ENCODE data around the gene CDCP1. TPM values are rescaled to one million over a fixed set of nuclear protein-coding genes. Genes with fewer than 3 reads are reported as not detected.

CDCP1 gene
- total and polyA plus RNA-seq, 9 donors: 0.04 to 1.9 (median 0.37) TPM

DNA sequence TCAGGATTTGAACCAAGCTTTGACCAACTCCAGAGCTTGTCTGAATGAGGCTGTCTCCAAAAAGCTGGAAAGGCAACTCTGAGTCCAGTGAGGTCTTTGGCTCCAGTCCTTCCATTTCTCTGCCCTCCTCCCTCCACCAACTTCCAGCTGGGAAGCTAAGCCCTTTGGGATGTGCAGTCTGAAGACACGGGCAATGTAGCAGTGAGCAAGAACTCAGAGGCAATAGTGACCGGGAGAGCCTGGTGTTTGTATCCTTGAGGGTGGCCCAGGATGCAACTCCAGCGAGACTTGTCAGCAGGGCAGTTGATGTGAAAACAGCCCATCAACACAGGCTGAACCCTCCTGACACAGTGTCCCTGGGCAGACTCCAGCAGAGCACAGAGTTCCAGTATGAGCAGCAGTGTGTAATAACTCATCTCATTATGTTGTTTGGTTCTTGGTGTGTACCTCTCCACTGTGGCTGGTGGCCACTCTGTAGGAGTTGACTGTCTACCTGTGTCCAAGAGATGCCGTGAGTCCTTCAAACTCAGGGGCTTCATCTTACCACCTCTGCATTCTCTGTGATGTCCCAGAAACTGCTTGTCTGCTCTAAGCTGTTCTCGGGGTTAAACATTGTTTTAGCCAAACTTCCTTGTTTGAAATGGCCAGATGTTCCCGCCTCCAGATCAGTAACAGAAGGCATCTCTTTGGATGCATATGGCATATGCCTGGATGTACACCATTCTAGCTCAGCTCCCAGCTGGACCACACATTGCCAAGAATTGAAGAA is 6.6 kb downstream of the CDCP1 start:
- peaks cover 20% of the 10 kb centered on the region for H3K27me3 ChIP-seq (ENCODE audit: control insufficient read depth, insufficient read depth, low read length)
- H3K36me3 ChIP-seq (ENCODE audit: control insufficient read depth, insufficient read depth, low read length): no peaks in the 10 kb centered on the region
- WGBS (ENCODE audit: insufficient coverage): 58% methylated on average over 5 of the region's 6 CpGs
- no peak overlapping the region for H3K27ac ChIP-seq (ENCODE audit: low read length)
- H3K4me1 ChIP-seq (ENCODE audit: control insufficient read depth, insufficient read depth, low read length): peaks cover 3% of the 10 kb centered on the region
- H3K4me3 ChIP-seq (ENCODE audit: low read length): no peak overlapping the region
- no peak for DNase-seq
- no peaks in the 10 kb centered on the region for H3K9me3 ChIP-seq (replicated peaks; ENCODE audit: control insufficient read depth, low read depth, low read length)

DNA sequence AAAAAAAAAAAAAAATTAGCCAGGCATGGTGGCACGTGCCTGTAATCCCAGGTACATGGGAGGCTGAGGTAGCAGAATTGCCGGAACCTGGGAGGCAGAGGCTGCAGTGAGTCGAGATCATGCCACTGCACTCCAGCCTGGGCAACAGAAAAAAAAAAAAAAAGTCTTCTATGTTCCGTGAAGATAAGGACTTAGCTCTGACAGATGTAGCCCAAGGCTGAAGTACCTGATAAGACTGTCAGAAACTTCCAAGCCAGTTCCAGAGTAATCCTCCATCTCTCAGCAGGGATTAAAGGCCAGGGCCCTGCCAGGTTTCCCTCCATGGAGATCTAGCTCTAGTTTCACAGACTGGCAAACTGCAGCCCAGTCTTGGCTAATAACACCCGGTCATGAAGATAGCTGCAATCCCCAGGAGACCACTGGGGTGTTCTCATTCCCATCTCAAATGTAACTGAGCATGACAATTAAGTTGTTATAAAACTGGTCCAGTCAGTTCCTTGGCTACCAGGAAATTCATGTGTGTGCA is 8.5 kb downstream of the CDCP1 start:
- H3K27me3 ChIP-seq (ENCODE audit: control insufficient read depth, insufficient read depth, low read length): peaks cover 8% of the 10 kb centered on the region
- H3K4me1 ChIP-seq (ENCODE audit: control insufficient read depth, insufficient read depth, low read length): peaks cover 3% of the 10 kb centered on the region
- H3K9me3 ChIP-seq (replicated peaks; ENCODE audit: control insufficient read depth, low read depth, low read length): no peaks in the 10 kb centered on the region
- H3K36me3 ChIP-seq (ENCODE audit: control insufficient read depth, insufficient read depth, low read length): no peaks in the 10 kb centered on the region
- H3K4me3 ChIP-seq (ENCODE audit: low read length): no peak overlapping the region
- H3K27ac ChIP-seq (ENCODE audit: low read length): no peak overlapping the region
- no peak for DNase-seq
- WGBS (ENCODE audit: insufficient coverage): 88% methylated on average over 3 of the region's 5 CpGs

DNA sequence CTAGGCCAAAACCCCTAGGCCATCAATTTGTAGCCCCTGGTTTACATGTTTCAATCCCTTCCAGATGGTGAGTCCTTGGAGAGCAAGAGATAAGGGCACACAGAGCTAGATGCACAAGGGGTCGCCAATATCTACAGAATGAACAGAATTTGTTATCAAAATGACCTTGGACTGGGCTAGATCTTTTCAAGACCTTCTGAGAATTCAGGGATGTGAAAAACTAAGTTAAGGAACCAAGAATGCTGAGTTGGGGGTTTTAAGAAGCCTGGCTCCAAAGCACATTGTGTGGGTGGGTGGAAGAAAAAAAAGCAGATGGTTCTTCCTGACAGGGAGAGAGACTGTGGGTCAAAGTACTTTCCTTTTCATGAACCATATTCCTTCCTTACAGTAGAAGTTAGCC is 10.2 kb downstream of the CDCP1 start:
- Histone ChIP-seq H3K27me3 (ENCODE audit: control insufficient read depth, insufficient read depth, low read length) (peaks cover 2% of the 10 kb centered on the region), H3K27ac (ENCODE audit: low read length) (no peak overlapping the region)

DNA sequence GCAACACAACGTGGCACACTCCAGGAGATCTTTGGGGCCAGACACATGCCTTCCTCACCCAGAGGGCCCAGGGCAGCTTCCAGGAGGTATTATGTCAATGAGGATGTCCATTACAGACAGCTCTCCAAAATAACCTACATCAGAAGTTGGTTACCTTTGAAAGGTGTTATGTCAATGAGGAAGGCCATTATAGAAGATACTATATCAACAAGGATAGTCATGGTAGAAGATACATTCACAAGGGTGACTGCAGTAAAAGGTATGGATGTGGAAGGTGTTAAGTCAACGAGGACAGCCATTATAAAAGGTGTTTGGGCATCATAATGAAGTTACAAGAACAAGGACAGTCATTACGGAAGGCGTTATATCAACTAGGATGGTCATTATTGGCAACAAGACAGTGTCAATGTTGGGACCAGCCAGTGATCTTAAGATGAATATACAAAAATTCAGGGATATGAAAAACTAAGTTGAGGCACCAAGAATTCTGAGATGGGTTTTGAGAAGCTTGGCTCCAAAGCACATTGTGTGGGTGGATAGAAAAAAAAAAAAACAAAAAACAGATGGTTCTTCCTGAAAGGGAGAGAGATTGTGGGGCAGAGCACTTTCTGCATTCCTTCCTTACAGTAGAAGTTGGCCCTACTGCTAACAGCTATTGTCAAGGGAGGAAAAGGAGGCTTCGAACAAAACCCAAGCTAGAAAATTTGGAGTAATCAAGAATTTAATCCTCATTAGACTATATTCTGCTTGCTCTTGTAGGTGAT is 11.2 kb downstream of the CDCP1 start:
- Histone ChIP-seq H3K36me3 (ENCODE audit: control insufficient read depth, insufficient read depth, low read length) (no peaks in the 10 kb centered on the region), H3K9me3 (replicated peaks; ENCODE audit: control insufficient read depth, low read depth, low read length) (no peaks in the 10 kb centered on the region), H3K4me3 (ENCODE audit: low read length) (no peak overlapping the region), H3K27ac (ENCODE audit: low read length) (no peak overlapping the region), H3K4me1 (ENCODE audit: control insufficient read depth, insufficient read depth, low read length) (peaks cover 3% of the 10 kb centered on the region), H3K27me3 (ENCODE audit: control insufficient read depth, insufficient read depth, low read length) (no peaks in the 10 kb centered on the region)
- DNase-seq: no peak
- WGBS (ENCODE audit: insufficient coverage): 62% methylated on average over 2 of the region's 5 CpGs

More for the DNA sequence above, 10.2 kb downstream of the CDCP1 start:
- DNase-seq: peak; percentile 64
- Histone ChIP-seq H3K4me1 (ENCODE audit: control insufficient read depth, insufficient read depth, low read length) (peaks cover 3% of the 10 kb centered on the region), H3K9me3 (replicated peaks; ENCODE audit: control insufficient read depth, low read depth, low read length) (no peaks in the 10 kb centered on the region), H3K4me3 (ENCODE audit: low read length) (no peak overlapping the region), H3K36me3 (ENCODE audit: control insufficient read depth, insufficient read depth, low read length) (no peaks in the 10 kb centered on the region)
- 80% methylated on average over 1 of the region's 1 CpG for WGBS (ENCODE audit: insufficient coverage)

DNA sequence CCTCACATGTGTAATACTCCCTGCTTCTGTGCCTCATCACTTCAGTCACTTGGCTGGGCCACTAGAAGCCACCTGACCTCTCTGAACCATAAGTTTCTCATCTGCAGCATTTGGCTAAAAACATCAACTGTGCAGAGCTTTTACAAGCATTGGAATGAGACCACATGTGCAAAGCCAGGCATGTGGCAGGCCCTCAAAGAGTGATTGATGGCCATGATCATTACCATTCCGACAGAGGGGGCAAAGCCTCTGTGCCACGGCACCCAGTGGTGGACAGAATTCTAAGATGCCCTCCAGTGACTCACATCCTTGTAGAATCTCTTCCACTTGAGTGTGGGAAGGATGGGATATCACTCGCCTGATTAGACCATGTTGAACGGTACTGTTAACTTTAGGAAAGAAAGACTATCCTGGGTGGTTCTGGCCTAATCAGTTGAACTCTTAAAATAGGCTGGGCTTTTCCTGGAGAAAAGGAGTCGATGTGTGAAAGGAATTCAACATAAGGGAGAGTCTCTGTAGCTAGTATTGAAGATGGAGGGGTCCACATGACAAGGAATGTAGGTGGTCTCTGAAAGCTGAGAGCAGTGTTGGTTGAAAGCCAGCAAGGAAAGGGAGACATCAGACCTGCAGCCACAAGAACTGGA is 13.5 kb downstream of the CDCP1 start:
- Histone ChIP-seq H3K9me3 (replicated peaks; ENCODE audit: control insufficient read depth, low read depth, low read length) (no peaks in the 10 kb centered on the region), H3K27ac (ENCODE audit: low read length) (no peak overlapping the region), H3K27me3 (ENCODE audit: control insufficient read depth, insufficient read depth, low read length) (no peaks in the 10 kb centered on the region), H3K4me1 (ENCODE audit: control insufficient read depth, insufficient read depth, low read length) (peaks cover 2% of the 10 kb centered on the region), H3K4me3 (ENCODE audit: low read length) (no peak overlapping the region), H3K36me3 (ENCODE audit: control insufficient read depth, insufficient read depth, low read length) (no peaks in the 10 kb centered on the region)
- WGBS (ENCODE audit: insufficient coverage): 74% methylated on average over 4 of the region's 5 CpGs
- no peak for DNase-seq

DNA sequence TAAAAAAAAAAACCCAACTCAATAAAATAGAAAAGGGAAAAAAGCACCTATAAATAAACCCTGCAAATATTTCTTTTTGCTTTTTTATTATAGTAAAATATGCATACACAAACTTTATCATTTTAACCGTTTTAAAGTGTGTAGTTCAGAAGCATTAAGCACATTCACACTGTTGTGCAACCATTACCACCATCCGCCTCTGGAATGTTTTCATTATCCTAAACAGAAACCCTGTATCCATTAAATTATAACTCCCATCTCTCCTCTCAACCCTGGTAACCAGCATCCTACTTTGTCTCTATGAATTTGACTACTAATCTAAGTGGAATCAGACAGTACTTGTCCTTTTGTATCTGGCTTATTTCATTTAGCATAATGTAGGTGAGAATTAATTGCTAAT is 15.0 kb downstream of the CDCP1 start:
- no peak for DNase-seq
- no peaks in the 10 kb centered on the region for H3K27me3 ChIP-seq (ENCODE audit: control insufficient read depth, insufficient read depth, low read length)
- WGBS (ENCODE audit: insufficient coverage): no CpG with 5 or more reads among the region's 2 CpGs
- peaks cover 10% of the 10 kb centered on the region for H3K4me1 ChIP-seq (ENCODE audit: control insufficient read depth, insufficient read depth, low read length)
- no peaks in the 10 kb centered on the region for H3K36me3 ChIP-seq (ENCODE audit: control insufficient read depth, insufficient read depth, low read length)
- no peak overlapping the region for H3K4me3 ChIP-seq (ENCODE audit: low read length)
- no peaks in the 10 kb centered on the region for H3K9me3 ChIP-seq (replicated peaks; ENCODE audit: control insufficient read depth, low read depth, low read length)
- no peak overlapping the region for H3K27ac ChIP-seq (ENCODE audit: low read length)

DNA sequence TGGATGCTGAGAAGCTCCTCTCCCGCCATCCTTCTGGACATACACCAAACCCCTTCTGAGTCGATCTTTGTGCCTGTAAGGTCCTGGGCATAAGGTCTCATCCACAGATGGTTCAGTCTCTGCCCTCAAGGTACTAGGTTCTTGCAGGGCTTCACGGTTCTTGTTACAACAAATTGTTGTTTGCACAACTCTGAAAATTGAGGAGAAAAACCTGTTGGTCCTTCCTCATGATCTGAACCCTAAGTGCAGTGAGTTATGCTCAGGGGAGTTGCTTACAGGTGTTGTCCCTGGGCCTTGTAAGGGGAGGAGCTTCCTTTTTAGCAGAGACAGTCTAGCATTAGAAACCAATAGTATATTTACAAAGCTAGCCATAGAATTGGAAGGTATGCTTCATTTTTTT is 15.7 kb downstream of the CDCP1 start:
- Histone ChIP-seq H3K9me3 (replicated peaks; ENCODE audit: control insufficient read depth, low read depth, low read length) (no peaks in the 10 kb centered on the region), H3K36me3 (ENCODE audit: control insufficient read depth, insufficient read depth, low read length) (no peaks in the 10 kb centered on the region), H3K27me3 (ENCODE audit: control insufficient read depth, insufficient read depth, low read length) (no peaks in the 10 kb centered on the region), H3K4me3 (ENCODE audit: low read length) (no peak overlapping the region), H3K4me1 (ENCODE audit: control insufficient read depth, insufficient read depth, low read length) (peaks cover 15% of the 10 kb centered on the region), H3K27ac (ENCODE audit: low read length) (no peak overlapping the region)
- WGBS (ENCODE audit: insufficient coverage): 65% methylated on average over 3 of the region's 3 CpGs
- DNase-seq: no peak

DNA sequence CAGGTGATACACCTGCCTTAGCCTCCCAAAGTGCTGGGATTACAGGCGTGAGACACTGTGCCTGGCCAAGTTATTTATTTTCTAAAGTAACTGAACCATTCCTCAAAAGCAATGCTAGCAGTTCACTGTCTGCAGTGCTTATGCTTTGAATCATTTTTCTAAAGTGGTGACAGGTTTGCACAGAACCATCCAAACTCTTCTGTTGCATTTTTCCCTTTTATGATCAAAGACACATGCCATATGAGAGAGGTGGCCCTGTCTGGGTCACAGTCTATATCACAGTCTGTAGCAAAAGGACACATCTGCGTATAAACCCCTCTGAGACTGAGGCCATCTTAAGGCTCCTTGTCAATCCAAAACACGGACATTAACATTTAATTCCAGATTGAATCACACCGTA is 17.2 kb downstream of the CDCP1 start:
- H3K9me3 ChIP-seq (replicated peaks; ENCODE audit: control insufficient read depth, low read depth, low read length): no peaks in the 10 kb centered on the region
- H3K4me1 ChIP-seq (ENCODE audit: control insufficient read depth, insufficient read depth, low read length): peaks cover 27% of the 10 kb centered on the region
- H3K4me3 ChIP-seq (ENCODE audit: low read length): no peak overlapping the region
- no peaks in the 10 kb centered on the region for H3K27me3 ChIP-seq (ENCODE audit: control insufficient read depth, insufficient read depth, low read length)
- H3K36me3 ChIP-seq (ENCODE audit: control insufficient read depth, insufficient read depth, low read length): no peaks in the 10 kb centered on the region
- DNase-seq: no peak
- H3K27ac ChIP-seq (ENCODE audit: low read length): no peak overlapping the region
- WGBS (ENCODE audit: insufficient coverage): 59% methylated on average over 4 of the region's 4 CpGs

DNA sequence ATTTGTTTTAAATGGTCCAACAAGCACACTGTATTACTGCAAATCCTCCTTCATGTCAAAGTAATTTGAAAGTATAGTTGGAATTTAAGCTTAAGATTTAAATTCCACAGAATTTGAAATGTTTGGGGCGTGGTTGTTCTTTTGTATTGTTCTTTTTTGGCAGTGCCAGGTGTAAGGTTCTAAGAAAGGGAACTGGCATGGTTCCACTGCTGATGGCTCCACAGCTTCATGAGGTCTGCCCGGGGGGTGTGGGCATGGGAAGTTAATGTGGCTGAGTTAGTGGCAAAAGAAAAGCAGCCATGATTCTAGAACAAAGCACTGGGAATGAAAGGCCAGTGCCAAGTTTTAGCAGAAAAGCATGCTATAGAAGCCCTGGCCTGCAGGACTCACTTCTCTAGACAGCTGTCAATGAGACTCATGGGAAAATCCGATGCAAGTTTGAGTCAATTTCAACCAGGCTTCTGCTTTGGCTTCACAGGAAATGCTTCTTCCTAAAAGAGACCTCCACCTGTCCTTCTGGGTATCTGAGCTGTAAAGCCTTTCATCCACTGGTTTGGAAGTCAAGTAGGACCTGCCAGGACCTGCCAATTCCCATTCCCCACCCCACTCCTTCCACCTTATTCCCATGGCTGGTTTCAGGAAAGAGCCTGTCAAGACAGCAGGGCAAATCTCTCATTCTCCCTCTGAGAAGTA is 18.9 kb downstream of the CDCP1 start:
- Histone ChIP-seq H3K4me1 (ENCODE audit: control insufficient read depth, insufficient read depth, low read length) (peaks cover 27% of the 10 kb centered on the region), H3K27ac (ENCODE audit: low read length) (no peak overlapping the region), H3K27me3 (ENCODE audit: control insufficient read depth, insufficient read depth, low read length) (no peaks in the 10 kb centered on the region), H3K36me3 (ENCODE audit: control insufficient read depth, insufficient read depth, low read length) (no peaks in the 10 kb centered on the region), H3K4me3 (ENCODE audit: low read length) (no peak overlapping the region), H3K9me3 (replicated peaks; ENCODE audit: control insufficient read depth, low read depth, low read length) (no peaks in the 10 kb centered on the region)
- DNase-seq: no peak
- 59% methylated on average over 3 of the region's 3 CpGs for WGBS (ENCODE audit: insufficient coverage)

All from muscle of leg (tissue), 11 donors.